HepG2 (cell line): ENCODE measurements around the gene C14orf132. TPM values are rescaled to one million over a fixed set of nuclear protein-coding genes. Genes with fewer than 3 reads are reported as not detected.

ENCODE experiments used
- ATAC-seq: fragments of 200-7000 bp; cut with Tn5 transposase; 3 replicates; pipeline ENCODE4 v1.9.1; 2020; ENCODE audit warnings: mild to moderate bottlenecking, moderate library complexity
- BruUV-seq: library from RNA; stranded (reverse); fragments of 400-500 nt; replicated peaks from 2 replicates; lab custom pipeline; 2021; lab: Mats Ljungman, UMichigan
- CTCF ChIA-PET: fragments of 300-600 bp; formaldehyde crosslinking; extraction: SDS; loops from one replicate; lab custom pipeline; 2021; ENCODE audit warnings: low total read pairs, inconsistent platforms, low intra/inter-chr PET ratio; lab: Yijun Ruan, JAX
- POLR2A ChIA-PET: fragments of 350-600 bp; sonication (Branson Sonifier 250); formaldehyde crosslinking; loops from one replicate; lab custom pipeline; 2020; ENCODE audit warnings: antibody characterized with exemption, inconsistent platforms; lab: Yijun Ruan, JAX
- DNase-seq: peaks from one replicate; pipeline ENCODE4 v3.0.0-alpha.2; 2015; ENCODE audit warnings: low spot score
- FAIRE-seq: peaks from 3 replicates; lab custom pipeline; 2011; peaks lifted over from hg19 to GRCh38; lab: Jason Lieb, UNC
- H2AFZ ChIP-seq: one replicate; pipeline ENCODE4 v1.6.1; 2011; ENCODE audit warnings: low read length, inconsistent platforms
- H3K27ac ChIP-seq: fragments of 300-600 bp; 3 replicates; pipeline ENCODE4 v1.8.0; 2011; ENCODE audit warnings: mixed run types, mild to moderate bottlenecking, mixed read lengths, low read length, inconsistent platforms; ENCODE audit not compliant: insufficient read depth; ENCODE audit errors: extremely low read length
- H3K27me3 ChIP-seq, 2 experiments: fragments of 200-600 bp in 1 of 2; 2 replicates in 1 of 2; 3 replicates in 1 of 2; pipeline versions ENCODE4 v1.6.0 to v1.8.0; 2011; ENCODE audit warnings: low read length in 2 of 2, mild to moderate bottlenecking in 2 of 2, moderate library complexity in 2 of 2, inconsistent platforms in 1 of 2; ENCODE audit not compliant: insufficient read depth in 2 of 2, control insufficient read depth in 1 of 2
- H3K36me3 ChIP-seq, 2 experiments: fragments of 200-600 bp in 1 of 2; replicated peaks in 1 of 2; 2 replicates in 1 of 2; 3 replicates in 1 of 2; pipeline versions ENCODE4 v1.5.1 to v1.8.0; 2011; ENCODE audit warnings: low read length in 2 of 2, inconsistent platforms in 1 of 2; ENCODE audit not compliant: insufficient read depth in 2 of 2, control insufficient read depth in 1 of 2
- H3K4me1 ChIP-seq: 2 replicates; pipeline ENCODE4 v1.5.1; 2012; ENCODE audit warnings: low read length, inconsistent platforms; ENCODE audit not compliant: insufficient read depth
- H3K4me2 ChIP-seq: 2 replicates; pipeline ENCODE4 v1.6.0; 2011; ENCODE audit warnings: low read depth, low read length, inconsistent platforms
- H3K4me3 ChIP-seq, 3 experiments: fragments of 200-600 bp in 1 of 3; sonication (generic), shearing (Covaris generic) in 1 of 3; replicated peaks in 1 of 3; 2 replicates each; pipeline ENCODE4 v1.5.1; 2011 to 2016; ENCODE audit warnings: low read length in 3 of 3, inconsistent platforms in 2 of 3, low read depth in 2 of 3, mild to moderate bottlenecking in 2 of 3, control low read depth in 1 of 3, mixed read lengths in 1 of 3; ENCODE audit not compliant: insufficient read depth in 1 of 3
- H3K79me2 ChIP-seq: one replicate; pipeline ENCODE4 v1.6.1; 2011; ENCODE audit warnings: low read length, inconsistent platforms; ENCODE audit not compliant: insufficient read depth
- H3K9ac ChIP-seq: 2 replicates; pipeline ENCODE4 v1.6.0; 2011; ENCODE audit warnings: mild to moderate bottlenecking, low read depth, low read length, inconsistent platforms; ENCODE audit not compliant: insufficient read depth
- H3K9me3 ChIP-seq: 2 replicates; pipeline ENCODE4 v1.5.1; 2012; ENCODE audit warnings: mild to moderate bottlenecking, low read length
- H4K20me1 ChIP-seq: 2 replicates; pipeline ENCODE4 v1.6.0; 2011; ENCODE audit warnings: inconsistent platforms, mild to moderate bottlenecking, low read length, moderate library complexity; ENCODE audit not compliant: insufficient read depth
- AHDC1 ChIP-seq: sonication (generic); formaldehyde crosslinking; IDR thresholded peaks from 2 replicates; pipeline ENCODE4 v1.5.1; 2020; ENCODE audit warnings: mild to moderate bottlenecking, missing genetic modification reagents, borderline replicate concordance
- CREBL2 ChIP-seq: sonication (generic); formaldehyde crosslinking; IDR thresholded peaks from 2 replicates; pipeline ENCODE4 v1.8.1; 2023; ENCODE audit warnings: missing genetic modification reagents, mild to moderate bottlenecking, borderline replicate concordance
- HMG20B ChIP-seq: conservative IDR thresholded peaks from 2 replicates; pipeline ENCODE4 v1.6.1; 2016; ENCODE audit warnings: missing genetic modification reagents, missing compliant biosample characterization
- MLX ChIP-seq: IDR thresholded peaks from 2 replicates; pipeline ENCODE4 v1.6.1; 2016
- PBX2 ChIP-seq: IDR thresholded peaks from 2 replicates; pipeline ENCODE4 v1.6.1; 2016; ENCODE audit warnings: control low read depth
- PRDM10 ChIP-seq: sonication (generic); formaldehyde crosslinking; IDR thresholded peaks from 2 replicates; pipeline ENCODE4 v1.4.0; 2020; ENCODE audit warnings: low read depth, missing genetic modification reagents
- STAG1 ChIP-seq: sonication (generic); formaldehyde crosslinking; IDR thresholded peaks from 2 replicates; pipeline ENCODE4 v1.4.0; 2020; ENCODE audit warnings: missing genetic modification reagents
- ZNF556 ChIP-seq: sonication (generic); formaldehyde crosslinking; IDR thresholded peaks from 2 replicates; pipeline ENCODE4 v1.4.0; 2020; ENCODE audit warnings: mild to moderate bottlenecking, missing genetic modification reagents, borderline replicate concordance
- ZNF569 ChIP-seq: sonication (generic); formaldehyde crosslinking; IDR thresholded peaks from 2 replicates; pipeline ENCODE4 v1.5.0; 2020; ENCODE audit warnings: mild to moderate bottlenecking, missing genetic modification reagents, moderate library complexity, borderline replicate concordance
- ZNF574 ChIP-seq: sonication (generic); formaldehyde crosslinking; IDR thresholded peaks from 2 replicates; pipeline ENCODE4 v1.4.0; 2020; ENCODE audit warnings: missing genetic modification reagents
- in situ Hi-C: cut with HindIII; loops from 2 replicates; pipeline ENCODE4 v1.10.0; 2017; ENCODE audit warnings: low pct_unique_long_range_greater_than_20kb; ENCODE audit not compliant: extremely low pct_ligation_motif_present
- intact Hi-C: fragments of 100-400 bp; cut with micrococcal nuclease; formaldehyde crosslinking; loops from one replicate; pipeline ENCODE4 v1.10.0; 2022; ENCODE audit not compliant: unreplicated experiment
- polyA plus RNA-seq, 8 experiments: library from polyadenylated mRNA; depleted of rRNA in 3 of 8; stranded (reverse) in 7 of 8; unstranded in 1 of 8; fragments of >200 nt; fragmentation: Illumina TruSeq in 4 of 8; extraction: Trizol in 4 of 8; gene quantifications; 2 replicates each; pipeline versions ENCODE4 v1.2.1 to v1.2.3, GENCODE V29; 2011 to 2016; ENCODE audit warnings: low read depth in 4 of 8, missing spikeins in 1 of 8, mixed read lengths in 1 of 8; ENCODE audit not compliant: insufficient read depth in 1 of 8
- total RNA-seq, 5 experiments: library from RNA; depleted of rRNA; stranded (reverse); fragments of >200 nt; fragmentation: Illumina TruSeq; extraction: Trizol; gene quantifications; 2 replicates each; pipeline ENCODE4 v1.2.3, GENCODE V29; 2016; ENCODE audit warnings: low read depth in 1 of 5

Gene C14orf132
- total and polyA plus RNA-seq, 2 of the 13 experiments (the other 11 are each of a cell fraction or from before 2014, with no cell fraction given) = 0.13 to 0.15 TPM

- Histone ChIP-seq H3K27ac (no peak overlapping the region), H3K4me2 (no peak overlapping the region), H3K27me3 (no peaks in the 10 kb centered on the region), H2AFZ (no peak overlapping the region), H3K9me3 (peaks cover 19% of the 10 kb centered on the region), H3K9ac (no peak overlapping the region), H3K36me3 (no peaks in the 10 kb centered on the region), H3K4me3 (no peak overlapping the region), H4K20me1 (no peaks in the 10 kb centered on the region), H3K79me2 (no peaks in the 10 kb centered on the region), H3K4me1 (no peaks in the 10 kb centered on the region)
- BruUV-seq = no TSS peak
- ChIA-PET CTCF (no interaction called here), POLR2A (no interaction called here)
- no peak for DNase-seq
- no peak for FAIRE-seq
- ATAC-seq = no peak
- intact Hi-C loops (no loop called here), in situ Hi-C loops (no loop called here)
- TF ChIP-seq MLX (CRISPR knock-in tag) = no peak
- no peak for TF ChIP-seq AHDC1 (CRISPR knock-in tag)
- TF ChIP-seq CREBL2 = no peak
- no peak for TF ChIP-seq HMG20B (CRISPR knock-in tag)
- no peak for TF ChIP-seq ZNF556 (CRISPR knock-in tag)
- no peak for TF ChIP-seq PRDM10 (CRISPR knock-in tag)
- no peak for TF ChIP-seq PBX2 (CRISPR knock-in tag)
- no peak for TF ChIP-seq ZNF574 (CRISPR knock-in tag)
- TF ChIP-seq ZNF569 = no peak
- TF ChIP-seq STAG1 (CRISPR knock-in tag) = no peak
Measured at GRCh38 chr14:96011607-96012006, 27.6 kb upstream of the C14orf132 start.
